Activated CD8-positive, alpha-beta memory T cell treated with anti-CD3 and anti-CD28 coated beads, Interleukin-2, amount 50 U/mL, for 24 hours (primary cell): ENCODE results near the gene STK11.
A peak's percentile ranks its signal among the peaks of the same experiment; 100 is the strongest.
"Not testable (repeated sequence)": the region's sequence is repeated elsewhere in the genome, so short reads cannot be mapped to it uniquely, and the experiment has no call there.

ENCODE experiments used
- DNase-seq: peaks from one replicate; pipeline ENCODE4 v3.0.0-alpha.2; 2020; ENCODE audit errors: extremely low read depth

The STK11 gene

DNA sequence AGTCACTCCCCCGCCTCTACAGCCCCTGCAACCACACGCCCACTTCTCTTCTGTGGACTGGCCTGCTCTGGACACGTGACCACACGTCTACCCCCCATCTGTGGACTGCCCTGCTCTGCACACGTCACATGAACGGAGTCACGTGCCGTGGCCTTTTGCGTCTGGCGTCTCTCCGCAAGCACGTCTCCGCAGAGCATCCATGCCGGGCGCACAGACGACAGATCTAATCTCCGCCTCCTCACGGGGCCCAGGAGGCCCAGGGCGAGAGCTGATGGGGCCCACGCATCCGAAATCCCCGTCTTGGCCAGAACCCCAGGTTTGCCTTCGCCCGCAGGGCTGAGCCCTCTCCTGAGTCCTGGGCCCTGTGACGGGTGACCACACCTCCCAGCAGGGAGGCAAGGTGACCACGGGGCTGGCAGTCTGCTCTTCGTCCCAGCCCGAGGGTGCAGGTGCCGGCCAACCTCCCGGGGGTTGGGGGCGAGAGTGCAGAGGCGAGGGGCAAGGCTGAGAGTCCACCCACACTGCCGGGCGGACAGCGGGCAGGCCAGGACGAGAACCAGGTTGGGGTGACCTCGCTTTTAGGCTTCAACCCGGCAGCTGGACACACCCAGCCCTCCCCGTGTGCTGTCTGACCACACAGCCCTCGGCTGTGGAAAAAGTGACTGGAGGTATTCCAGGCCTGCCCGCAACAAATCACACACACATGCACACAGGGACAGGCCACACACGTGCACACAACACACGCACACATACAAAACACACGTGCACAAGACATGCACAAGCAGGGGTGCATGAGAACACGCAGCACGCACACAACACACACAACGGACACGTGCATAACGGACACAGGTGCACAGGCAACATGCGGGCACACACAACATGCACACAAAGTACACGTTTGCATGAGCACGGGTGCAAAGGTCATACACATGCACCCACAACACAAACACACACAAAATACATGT, 35.4 kb upstream of the STK11 start:
- DNase-seq, result no peak

DNA sequence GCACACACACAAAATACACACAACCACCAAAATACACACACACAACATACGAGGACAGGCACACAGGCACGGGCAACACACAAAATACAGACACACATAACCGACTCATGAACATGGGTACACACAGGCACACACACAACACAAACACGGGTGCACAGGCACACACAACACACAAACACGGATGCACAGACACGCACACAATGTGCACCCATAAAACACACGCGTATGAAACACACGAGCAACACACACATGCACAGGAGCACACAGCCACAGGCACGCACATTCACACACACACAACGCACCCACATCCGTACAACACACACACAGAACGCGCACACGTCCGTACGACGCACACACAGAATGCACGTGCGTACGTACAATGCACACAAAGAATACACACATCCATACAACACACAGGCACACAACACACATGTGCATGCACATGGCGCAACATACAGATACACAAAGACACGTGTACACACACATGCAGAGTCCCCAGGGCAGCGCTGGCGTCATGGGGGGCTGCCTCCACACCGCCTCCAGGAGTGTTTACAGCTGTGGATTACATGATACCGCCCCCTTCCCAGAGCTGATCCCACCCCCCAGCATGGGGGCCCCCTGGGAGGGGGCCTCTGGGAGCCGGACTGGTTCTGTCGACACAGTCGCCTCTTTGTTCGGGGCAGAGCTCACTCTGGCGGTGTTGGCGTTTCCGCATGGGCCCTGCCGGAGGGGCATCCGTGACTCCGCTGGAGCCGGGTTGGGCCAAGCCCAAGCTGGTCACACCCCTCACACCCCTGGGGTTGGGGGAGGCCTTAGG, 34.4 kb upstream of the STK11 start:
- no peak for DNase-seq

GRCh38 chr19:1171755-1172352, 33.7 kb upstream of the STK11 start:
- no peak for DNase-seq

- no peak for DNase-seq
These were observed 33.0 kb upstream of the STK11 start for GRCh38 chr19:1172353-1173158.

DNA sequence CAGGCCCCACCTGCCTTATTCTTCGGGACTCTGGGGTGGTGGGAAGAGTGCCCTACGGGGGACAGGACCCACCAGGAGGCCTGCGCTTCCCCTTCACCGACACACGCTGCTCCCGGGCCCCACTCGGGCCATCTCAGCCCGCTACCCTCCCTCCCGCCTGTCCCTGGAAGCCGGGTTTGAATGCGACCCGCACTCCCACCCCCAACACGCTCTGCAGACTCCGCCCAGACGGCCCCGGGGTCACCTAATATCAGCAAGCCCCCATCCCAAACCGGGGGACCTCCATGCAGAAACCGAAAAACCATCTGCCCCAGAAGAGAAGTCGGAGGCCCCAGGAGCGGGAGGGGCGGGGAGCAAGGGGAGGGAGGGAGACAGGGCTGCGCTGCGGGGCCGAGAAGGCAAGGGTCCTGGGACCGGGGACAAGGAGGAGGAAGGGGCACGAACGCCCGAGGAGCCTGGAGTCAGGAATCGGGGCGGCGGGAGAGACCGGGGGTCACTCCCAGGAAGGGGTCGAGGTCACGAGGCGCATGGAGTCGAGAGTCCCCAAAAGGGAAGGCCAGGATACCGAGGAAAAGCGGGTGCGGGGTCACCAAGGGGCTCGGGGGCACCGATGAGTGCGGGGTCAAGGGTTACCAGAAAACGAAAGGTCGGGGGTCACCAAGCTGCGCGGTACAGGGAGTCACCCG, 32.3 kb upstream of the STK11 start:
- no peak for DNase-seq

- DNase-seq, result peak; percentile 73
These were observed 31.5 kb upstream of the STK11 start, which contains the start of gene SBNO2 for GRCh38 chr19:1173845-1174809. Gene SBNO2 (minus strand): TSS chr19:1174268. CDS start chr19:1154276, 19,992 bp downstream.

- no peak for DNase-seq
These were observed 28.1 kb upstream of the STK11 start for GRCh38 chr19:1177322-1178114.

DNA sequence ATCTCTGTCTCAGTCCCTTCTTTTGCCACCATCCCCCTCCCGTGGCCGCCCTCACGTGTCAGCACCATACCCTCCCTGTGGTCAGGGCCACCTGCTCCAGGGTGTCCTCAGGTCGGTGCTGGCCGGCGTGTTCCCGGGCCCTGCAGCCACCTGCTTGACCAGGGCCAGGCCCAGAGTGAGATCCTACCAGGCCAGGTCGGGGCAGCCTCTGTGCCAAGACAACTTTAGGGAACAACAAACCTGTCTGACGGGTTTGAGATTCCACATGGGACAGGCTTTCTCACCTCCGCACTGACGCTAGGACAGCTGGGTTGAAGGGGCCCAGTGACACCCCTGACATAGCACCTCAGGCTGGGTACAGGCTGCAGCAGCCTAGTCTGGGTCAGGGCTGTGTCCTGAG, 24.0 kb upstream of the STK11 start:
- DNase-seq, result no peak

DNA sequence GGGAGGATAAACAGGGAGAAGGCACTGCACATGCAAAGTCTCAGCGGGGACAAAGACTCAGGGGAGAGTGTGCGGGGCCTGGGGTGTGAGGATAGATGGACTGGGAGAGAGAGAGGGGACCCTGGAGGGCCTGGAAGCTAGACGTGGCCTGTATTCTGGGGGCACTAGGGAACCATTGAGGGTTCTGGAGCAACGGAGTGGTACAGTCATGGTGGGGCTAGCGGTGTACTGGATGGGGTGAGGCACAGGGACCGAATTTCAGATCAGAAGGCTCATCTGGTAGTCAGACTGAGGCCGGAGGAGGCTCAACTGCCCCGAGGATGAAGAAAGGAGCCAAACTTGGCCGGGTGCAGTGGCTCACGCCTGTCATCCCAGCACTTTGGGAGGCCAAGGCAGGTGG, 23.5 kb upstream of the STK11 start:
- no peak for DNase-seq

GRCh38 chr19:1182727-1183126, 22.9 kb upstream of the STK11 start:
- DNase-seq, result no peak

DNA sequence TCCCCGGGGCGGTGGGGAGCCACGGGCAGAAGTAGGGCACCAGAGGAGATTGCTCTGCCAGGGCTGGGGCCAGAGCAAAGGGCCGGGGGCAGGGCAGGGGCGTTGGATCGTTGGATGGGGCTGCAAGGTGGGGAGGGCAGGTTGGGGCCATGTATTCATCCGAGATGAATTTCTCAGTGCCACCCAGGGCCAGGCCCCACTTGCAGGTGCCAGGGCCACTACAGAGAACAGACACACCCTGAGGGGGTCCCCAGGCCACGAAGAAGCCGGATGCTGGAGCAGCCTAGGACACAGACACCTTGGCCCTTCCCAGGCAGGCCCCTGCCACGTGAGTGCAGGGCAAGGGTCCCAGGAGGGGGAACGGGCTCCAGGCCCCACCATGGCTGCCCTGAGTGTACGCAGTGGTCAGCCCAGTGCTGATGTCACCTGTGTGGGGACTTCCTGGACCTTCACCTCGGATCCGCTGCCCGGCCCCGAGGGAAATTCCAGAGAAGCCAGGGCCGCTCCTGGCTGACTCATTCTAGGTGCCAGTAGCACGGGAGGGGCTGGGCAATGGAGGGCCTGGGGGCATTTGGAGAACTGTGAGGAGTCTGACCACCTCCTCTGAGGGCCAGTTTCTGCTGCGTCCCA, 21.9 kb upstream of the STK11 start:
- no peak for DNase-seq

DNA sequence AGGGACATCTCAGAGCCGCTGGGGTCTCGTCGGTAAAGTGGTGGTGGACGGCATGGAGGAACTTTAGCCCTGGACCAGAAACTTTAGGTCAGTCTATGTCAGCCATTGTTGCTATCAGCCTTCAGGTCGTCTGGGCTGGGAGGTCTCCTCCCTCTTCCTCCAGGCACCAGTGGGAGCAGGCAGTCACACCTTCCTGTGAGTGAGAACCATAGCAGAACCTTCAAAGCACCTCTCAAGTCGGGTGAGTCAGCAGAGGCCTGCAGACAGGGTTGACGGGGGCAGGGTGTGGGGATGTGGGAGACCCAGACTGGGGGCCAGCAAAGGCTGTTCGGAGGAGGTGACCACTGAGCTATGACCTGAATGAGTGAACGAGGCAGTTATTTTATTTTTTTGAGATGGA, 16.2 kb upstream of the STK11 start:
- no peak for DNase-seq

GRCh38 chr19:1199531-1199930, 6.0 kb upstream of the STK11 start:
- no peak for DNase-seq

DNA sequence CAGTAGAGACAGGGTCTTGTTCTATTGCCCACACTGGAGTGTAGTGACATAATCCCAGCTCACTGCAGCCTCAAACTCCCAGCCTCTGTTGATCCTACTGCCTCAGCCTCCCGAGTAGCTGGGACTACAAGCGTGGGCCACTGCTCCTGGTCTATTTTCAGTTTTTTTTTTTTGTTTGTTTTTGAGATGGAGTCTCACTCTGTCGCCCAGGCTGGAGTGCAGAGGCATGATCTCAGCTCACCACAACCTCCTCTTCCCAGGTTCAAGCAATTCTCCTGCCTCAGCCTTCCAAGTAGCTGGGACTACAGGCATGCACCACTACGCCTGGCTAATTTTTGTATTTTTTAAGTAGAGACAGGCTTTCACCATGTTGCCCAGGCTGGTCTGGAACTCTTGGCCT, 5.0 kb upstream of the STK11 start:
- not testable (repeated sequence) for DNase-seq

DNA sequence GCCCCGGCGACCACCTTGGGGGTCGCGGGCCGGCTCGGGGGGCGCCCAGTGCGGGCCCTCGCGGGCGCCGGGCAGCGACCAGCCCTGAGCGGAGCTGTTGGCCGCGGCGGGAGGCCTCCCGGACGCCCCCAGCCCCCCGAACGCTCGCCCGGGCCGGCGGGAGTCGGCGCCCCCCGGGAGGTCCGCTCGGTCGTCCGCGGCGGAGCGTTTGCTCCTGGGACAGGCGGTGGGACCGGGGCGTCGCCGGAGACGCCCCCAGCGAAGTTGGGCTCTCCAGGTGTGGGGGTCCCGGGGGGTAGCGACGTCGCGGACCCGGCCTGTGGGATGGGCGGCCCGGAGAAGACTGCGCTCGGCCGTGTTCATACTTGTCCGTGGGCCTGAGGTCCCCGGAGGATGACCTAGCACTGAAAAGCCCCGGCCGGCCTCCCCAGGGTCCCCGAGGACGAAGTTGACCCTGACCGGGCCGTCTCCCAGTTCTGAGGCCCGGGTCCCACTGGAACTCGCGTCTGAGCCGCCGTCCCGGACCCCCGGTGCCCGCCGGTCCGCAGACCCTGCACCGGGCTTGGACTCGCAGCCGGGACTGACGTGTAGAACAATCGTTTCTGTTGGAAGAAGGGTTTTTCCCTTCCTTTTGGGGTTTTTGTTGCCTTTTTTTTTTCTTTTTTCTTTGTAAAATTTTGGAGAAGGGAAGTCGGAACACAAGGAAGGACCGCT, 729 bp downstream of the STK11 start:
- no peak for DNase-seq

DNA sequence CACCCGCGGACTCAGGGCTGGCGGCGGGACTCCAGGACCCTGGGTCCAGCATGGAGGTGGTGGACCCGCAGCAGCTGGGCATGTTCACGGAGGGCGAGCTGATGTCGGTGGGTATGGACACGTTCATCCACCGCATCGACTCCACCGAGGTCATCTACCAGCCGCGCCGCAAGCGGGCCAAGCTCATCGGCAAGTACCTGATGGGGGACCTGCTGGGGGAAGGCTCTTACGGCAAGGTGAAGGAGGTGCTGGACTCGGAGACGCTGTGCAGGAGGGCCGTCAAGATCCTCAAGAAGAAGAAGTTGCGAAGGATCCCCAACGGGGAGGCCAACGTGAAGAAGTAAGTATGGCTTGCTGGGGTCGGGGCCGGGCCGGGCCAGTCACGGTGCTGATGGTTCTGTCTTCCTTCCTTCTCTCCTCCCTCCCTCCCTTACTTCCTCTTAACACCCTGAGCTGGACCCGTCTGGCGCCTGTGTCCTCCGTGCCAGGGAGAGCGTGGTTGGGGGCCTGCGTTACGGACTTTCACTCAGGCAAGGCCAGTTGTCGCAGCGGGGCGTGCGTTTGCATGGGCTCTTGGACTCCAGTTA, 1.4 kb downstream of the STK11 start:
- no peak for DNase-seq

DNA sequence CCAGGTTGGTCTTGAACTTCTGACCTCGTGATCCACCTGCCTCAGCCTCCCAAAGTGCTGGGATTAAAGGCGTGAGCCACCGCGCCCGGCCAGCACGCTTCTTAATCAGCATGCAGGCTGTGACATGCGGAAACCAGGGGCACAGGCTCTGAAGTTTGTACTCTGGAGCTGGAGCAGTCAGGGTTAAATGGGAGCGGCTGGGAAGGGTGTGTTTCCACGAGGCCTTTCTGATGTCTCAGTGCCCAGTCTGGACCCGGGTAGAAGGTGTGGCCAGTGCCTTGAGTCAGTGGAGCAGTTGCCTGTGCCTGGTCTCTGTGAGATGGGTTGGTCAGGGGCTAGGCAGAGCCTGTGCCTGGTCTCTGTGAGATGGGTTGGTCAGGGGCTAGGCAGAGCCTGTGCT, 3.3 kb downstream of the STK11 start:
- DNase-seq, result not testable (repeated sequence)

- no peak for DNase-seq
These were observed 4.6 kb downstream of the STK11 start for GRCh38 chr19:1210227-1210538.
